Adipocyte (in vitro differentiated cells): ENCODE data around the gene E2F2.
A peak's percentile ranks its signal among the peaks of the same experiment; 100 is the strongest.

Experiments used
- DNase-seq: peaks from one replicate; pipeline ENCODE4 v3.0.0-alpha.2; 2015; ENCODE audit warnings: low read depth
- H3K27me3 ChIP-seq: replicated peaks from 2 replicates; pipeline ENCODE4 v1.7.0; 2013; ENCODE audit warnings: mild to moderate bottlenecking, low read length, moderate library complexity; ENCODE audit not compliant: control insufficient read depth, insufficient read depth
- H3K36me3 ChIP-seq: 2 replicates; pipeline ENCODE4 v1.7.0; 2013; ENCODE audit warnings: low read length, mild to moderate bottlenecking, moderate library complexity; ENCODE audit not compliant: control insufficient read depth, insufficient read depth, severe bottlenecking
- H3K4me1 ChIP-seq: 2 replicates; pipeline ENCODE4 v1.7.0; 2013; ENCODE audit warnings: mild to moderate bottlenecking, low read length, moderate library complexity; ENCODE audit not compliant: control insufficient read depth, insufficient read depth
- H3K4me3 ChIP-seq: 2 replicates; pipeline ENCODE4 v1.7.0; 2013; ENCODE audit warnings: mild to moderate bottlenecking, low read length, moderate library complexity
- H3K9ac ChIP-seq: 2 replicates; pipeline ENCODE4 v1.7.0; 2013; ENCODE audit warnings: mild to moderate bottlenecking, low read length, moderate library complexity
- H3K9me3 ChIP-seq: 2 replicates; pipeline ENCODE4 v1.7.0; 2013; ENCODE audit warnings: mild to moderate bottlenecking, low read length, moderate library complexity; ENCODE audit not compliant: control insufficient read depth

Gene E2F2

GRCh38 chr1:23530747-23531561 lies at the start of gene E2F2:
Gene E2F2 (minus strand): TSS chr1:23531233. CDS start chr1:23530793, 440 bp downstream.
- peak within 1 kb of the TSS; percentile 71 for H3K4me3 ChIP-seq
- H3K9me3 ChIP-seq: no peaks in the 10 kb centered on the region
- no peaks in the 10 kb centered on the region for H3K36me3 ChIP-seq
- peaks cover 21% of the 10 kb centered on the region for H3K4me1 ChIP-seq
- H3K9ac ChIP-seq: peak within 1 kb of the TSS; percentile 69
- DNase-seq: peak; percentile 96
- peaks cover 11% of the 10 kb centered on the region for H3K27me3 ChIP-seq

GRCh38 chr1:23578997-23579363 lies 47.9 kb upstream of the E2F2 start:
- Histone ChIP-seq H3K9ac (peak overlapping the region; percentile 86), H3K9me3 (peaks cover 2% of the 10 kb centered on the region), H3K4me3 (no peak overlapping the region), H3K27me3 (no peaks in the 10 kb centered on the region), H3K36me3 (no peaks in the 10 kb centered on the region), H3K4me1 (peaks cover 41% of the 10 kb centered on the region)
- DNase-seq: no peak

GRCh38 chr1:23578311-23578996 lies 47.4 kb upstream of the E2F2 start:
- H3K4me1 ChIP-seq: peaks cover 41% of the 10 kb centered on the region
- no peaks in the 10 kb centered on the region for H3K27me3 ChIP-seq
- no peak for DNase-seq
- peak overlapping the region; percentile 86 for H3K9ac ChIP-seq
- H3K4me3 ChIP-seq: peak overlapping the region; percentile 67
- peaks cover 2% of the 10 kb centered on the region for H3K9me3 ChIP-seq
- no peaks in the 10 kb centered on the region for H3K36me3 ChIP-seq

GRCh38 chr1:23577056-23578004 lies 46.3 kb upstream of the E2F2 start:
- no peaks in the 10 kb centered on the region for H3K36me3 ChIP-seq
- peak; percentile 84 for DNase-seq
- H3K27me3 ChIP-seq: no peaks in the 10 kb centered on the region
- peak overlapping the region; percentile 67 for H3K4me3 ChIP-seq
- peaks cover 41% of the 10 kb centered on the region for H3K4me1 ChIP-seq
- peaks cover 2% of the 10 kb centered on the region for H3K9me3 ChIP-seq
- peak overlapping the region; percentile 86 for H3K9ac ChIP-seq

- Histone ChIP-seq H3K36me3 (no peaks in the 10 kb centered on the region), H3K4me1 (peaks cover 41% of the 10 kb centered on the region), H3K9me3 (peaks cover 2% of the 10 kb centered on the region), H3K27me3 (no peaks in the 10 kb centered on the region), H3K4me3 (peak overlapping the region; percentile 67), H3K9ac (peak overlapping the region; percentile 86)
- peak; percentile 48 for DNase-seq
Observed at GRCh38 chr1:23576338-23577055, 45.5 kb upstream of the E2F2 start.

GRCh38 chr1:23575226-23575810 lies 44.3 kb upstream of the E2F2 start:
- peaks cover 41% of the 10 kb centered on the region for H3K4me1 ChIP-seq
- no peaks in the 10 kb centered on the region for H3K27me3 ChIP-seq
- no peaks in the 10 kb centered on the region for H3K36me3 ChIP-seq
- H3K4me3 ChIP-seq: peak overlapping the region; percentile 13
- peaks cover 2% of the 10 kb centered on the region for H3K9me3 ChIP-seq
- H3K9ac ChIP-seq: peak overlapping the region; percentile 86
- DNase-seq: no peak

- peaks cover 41% of the 10 kb centered on the region for H3K4me1 ChIP-seq
- no peaks in the 10 kb centered on the region for H3K27me3 ChIP-seq
- H3K9me3 ChIP-seq: peaks cover 2% of the 10 kb centered on the region
- no peak for DNase-seq
- no peaks in the 10 kb centered on the region for H3K36me3 ChIP-seq
- H3K4me3 ChIP-seq: no peak overlapping the region
- H3K9ac ChIP-seq: no peak overlapping the region
Observed at GRCh38 chr1:23574265-23574754, 43.3 kb upstream of the E2F2 start.

- Histone ChIP-seq H3K4me3 (no peak overlapping the region), H3K9ac (no peak overlapping the region), H3K9me3 (peaks cover 2% of the 10 kb centered on the region), H3K36me3 (no peaks in the 10 kb centered on the region), H3K27me3 (no peaks in the 10 kb centered on the region), H3K4me1 (peaks cover 38% of the 10 kb centered on the region)
- DNase-seq: no peak
Observed at GRCh38 chr1:23573574-23574182, 42.6 kb upstream of the E2F2 start.

GRCh38 chr1:23571465-23571864 lies 40.4 kb upstream of the E2F2 start:
- H3K4me1 ChIP-seq: peaks cover 19% of the 10 kb centered on the region
- DNase-seq: no peak
- H3K4me3 ChIP-seq: no peak overlapping the region
- H3K27me3 ChIP-seq: no peaks in the 10 kb centered on the region
- H3K36me3 ChIP-seq: no peaks in the 10 kb centered on the region
- H3K9me3 ChIP-seq: peaks cover 2% of the 10 kb centered on the region
- no peak overlapping the region for H3K9ac ChIP-seq
